Urothelium cell line (cell line): Measurements from ENCODE around the gene BRD3OS.

ENCODE experiments used
- DNase-seq: peaks from one replicate; pipeline ENCODE4 v3.0.0; 2011; ENCODE audit warnings: low spot score, mixed read lengths
- FAIRE-seq: peaks from 2 replicates; lab custom pipeline; 2011; peaks lifted over from hg19 to GRCh38; lab: Jason Lieb, UNC

The BRD3OS gene

DNA sequence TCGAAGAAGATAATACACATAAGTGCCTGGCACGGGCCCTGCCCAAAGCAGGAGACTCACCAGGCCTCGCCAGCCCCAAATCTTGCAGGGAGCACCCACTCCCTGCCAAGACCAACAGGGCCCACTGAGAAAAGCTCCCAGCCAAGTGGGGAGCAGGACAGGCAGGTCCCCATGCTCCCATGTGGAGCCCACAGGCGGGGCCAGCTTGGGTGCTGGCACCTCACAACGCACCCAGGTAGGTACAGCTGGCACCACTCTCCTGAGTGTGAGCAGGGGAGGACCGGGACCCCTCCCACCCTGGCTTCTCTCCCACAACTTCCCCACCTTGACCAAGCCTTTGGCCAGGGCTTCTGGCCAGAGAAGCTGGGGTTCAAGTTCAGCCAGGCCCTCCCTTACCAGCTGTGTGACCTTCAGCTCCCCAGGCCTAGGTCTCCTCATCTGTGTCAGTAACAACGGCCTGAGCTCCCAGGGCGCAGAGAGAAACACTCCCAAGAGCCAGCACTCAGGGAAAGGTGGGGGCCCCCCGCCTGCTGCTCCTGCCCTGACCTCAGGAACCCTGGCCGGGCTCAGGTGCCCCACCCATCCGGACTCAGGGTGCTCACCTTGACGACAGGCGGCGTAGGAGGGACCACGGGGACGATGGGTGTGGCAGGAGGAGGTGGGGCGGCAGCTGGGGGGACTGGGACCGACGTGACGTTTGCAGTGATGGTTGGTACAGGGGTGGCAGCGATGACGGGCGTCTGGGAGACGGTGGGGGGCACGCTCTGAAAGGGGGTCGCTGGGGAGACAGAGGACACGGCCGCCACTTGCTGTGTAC, 24.7 kb downstream of the BRD3OS start:
- FAIRE-seq (no peak), DNase-seq (no peak)

DNA sequence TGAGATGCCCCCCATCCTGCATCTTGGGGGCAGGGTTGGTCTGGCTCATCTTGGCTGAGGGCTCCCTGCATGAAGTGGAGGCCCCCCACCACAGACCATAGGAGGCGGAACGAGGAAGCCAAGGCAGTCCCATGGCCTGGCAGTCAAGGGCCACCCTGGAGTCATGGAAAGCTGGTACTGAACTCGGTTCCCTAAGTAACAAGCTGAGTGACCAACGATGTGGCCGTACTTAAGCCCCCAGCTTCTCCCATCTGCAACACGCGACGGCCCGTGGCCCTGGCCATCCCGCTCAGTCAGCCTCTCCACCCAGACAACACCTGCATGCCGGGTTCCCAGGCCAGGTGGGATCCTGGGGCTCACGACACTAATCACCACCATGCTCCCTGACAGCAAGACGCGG, 25.4 kb downstream of the BRD3OS start:
- no peak for FAIRE-seq
- no peak for DNase-seq

DNA sequence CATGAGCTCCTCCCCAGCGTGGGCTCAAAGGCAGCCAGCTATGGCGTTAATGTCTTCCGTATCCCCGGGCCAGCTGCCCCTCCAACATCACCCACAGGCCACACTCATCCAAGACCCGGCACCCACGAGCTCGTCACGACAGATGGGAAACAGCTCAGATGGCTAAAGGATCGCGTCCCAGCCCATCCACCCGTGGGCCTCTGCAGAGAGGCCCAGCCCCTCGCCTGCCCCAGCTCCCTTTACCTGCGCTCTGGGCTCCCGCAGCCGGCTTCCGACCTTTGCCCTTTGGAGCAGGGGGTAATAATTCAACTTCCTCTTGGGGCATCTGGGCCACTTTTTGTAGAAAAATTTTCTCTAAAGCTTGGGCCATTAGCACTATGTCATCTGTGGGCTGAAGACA, 26.0 kb downstream of the BRD3OS start:
- no peak for FAIRE-seq
- no peak for DNase-seq

- FAIRE-seq = no peak
Measured at GRCh38 chr9:134052491-134052890, 27.2 kb downstream of the BRD3OS start.

DNA sequence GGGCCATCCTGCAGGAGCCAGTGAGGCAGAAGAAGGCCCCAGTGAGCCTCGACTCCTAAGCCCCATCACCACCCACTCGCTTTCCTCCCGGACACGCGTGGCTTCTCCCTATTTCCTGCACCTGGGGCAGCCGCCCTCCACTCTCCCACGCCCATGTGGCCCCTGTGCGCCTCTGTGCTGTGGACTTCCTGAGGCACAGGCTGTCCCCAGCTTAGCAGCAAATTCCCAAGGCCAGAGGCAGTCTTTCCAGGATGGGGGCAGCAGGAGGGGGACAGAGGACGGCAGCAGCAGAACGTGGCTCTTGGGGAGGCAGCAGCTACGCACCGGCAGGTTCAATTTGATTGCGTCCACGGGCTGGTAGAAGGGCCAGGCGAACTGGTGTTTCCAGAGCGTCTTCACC, 27.7 kb downstream of the BRD3OS start:
- DNase-seq (no peak), FAIRE-seq (no peak)

More at GRCh38 chr9:134052491-134052890, 27.2 kb downstream of the BRD3OS start:
- no peak for DNase-seq

- FAIRE-seq (no peak), DNase-seq (no peak)
Measured at GRCh38 chr9:134053401-134053871, 28.2 kb downstream of the BRD3OS start.

DNA sequence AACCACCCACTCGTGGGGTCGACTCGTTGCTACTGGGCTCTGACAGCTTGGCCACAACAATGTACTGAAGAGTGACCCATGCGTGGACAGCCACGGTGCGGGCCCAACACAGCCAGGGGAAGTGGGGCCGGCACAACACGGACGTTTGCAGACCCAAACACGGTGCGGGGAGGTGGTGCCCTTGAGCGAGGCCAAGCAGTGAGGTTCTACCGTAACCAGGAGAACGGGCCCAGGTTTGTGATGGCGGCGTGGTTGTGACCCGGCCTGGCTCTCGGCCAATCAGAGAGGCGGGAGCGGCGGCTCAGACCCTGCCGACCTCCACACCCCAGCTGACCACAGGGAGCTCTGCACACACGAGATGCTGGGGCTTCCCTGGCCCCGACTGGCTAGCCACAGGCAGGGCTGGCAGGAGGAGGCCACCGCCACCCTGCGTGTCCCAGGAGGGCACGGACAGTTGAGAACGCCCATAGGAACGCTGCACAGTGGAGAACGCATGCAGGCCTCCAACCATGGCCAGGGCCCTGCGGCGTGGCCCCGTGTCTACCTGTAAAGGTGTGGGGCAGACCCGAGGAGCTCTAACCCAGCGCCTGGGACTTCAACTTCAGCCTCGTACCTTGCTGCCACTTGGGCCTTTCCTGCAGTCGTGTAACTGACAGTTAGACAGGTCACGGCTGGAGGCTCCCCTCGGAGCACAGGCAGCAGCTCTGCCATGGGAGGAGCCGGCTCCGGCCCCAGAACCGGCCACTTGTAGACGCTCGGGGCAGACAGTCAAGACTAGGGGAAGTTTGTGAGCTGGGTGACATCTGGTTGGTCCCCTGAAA, 28.9 kb downstream of the BRD3OS start:
- no peak for DNase-seq
- FAIRE-seq = no peak

- FAIRE-seq (no peak), DNase-seq (no peak)
Measured at GRCh38 chr9:134054891-134055811, 29.9 kb downstream of the BRD3OS start.

GRCh38 chr9:134055981-134056461, 30.7 kb downstream of the BRD3OS start:
- DNase-seq (peak; percentile 29), FAIRE-seq (no peak)

- no peak for FAIRE-seq
- no peak for DNase-seq
Measured at GRCh38 chr9:134056483-134057306, 31.4 kb downstream of the BRD3OS start.

- FAIRE-seq = no peak
Measured at GRCh38 chr9:134057307-134057657, 32.0 kb downstream of the BRD3OS start.

GRCh38 chr9:134057751-134058701, 32.7 kb downstream of the BRD3OS start:
- DNase-seq = no peak
- FAIRE-seq = no peak

More at GRCh38 chr9:134057307-134057657, 32.0 kb downstream of the BRD3OS start:
- no peak for DNase-seq

DNA sequence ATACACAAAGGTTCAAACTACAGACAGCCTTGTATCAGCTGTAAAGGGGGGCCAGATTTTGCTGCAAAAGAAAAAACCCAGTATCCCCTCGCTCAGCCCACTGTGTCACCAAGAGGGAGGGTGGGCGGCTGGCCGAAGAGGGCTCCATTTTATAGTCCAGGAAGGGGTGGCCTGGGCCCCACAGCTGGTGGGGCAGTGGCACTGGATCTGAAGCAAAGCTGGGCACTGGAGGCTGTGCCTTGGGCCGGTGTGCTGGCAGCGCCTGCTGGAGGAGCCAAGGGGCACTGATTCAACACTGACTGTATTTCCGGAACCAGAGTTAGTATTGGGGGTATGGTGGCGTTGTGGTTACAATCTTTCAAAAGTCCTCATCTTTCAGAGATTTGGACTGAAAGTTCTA, 33.4 kb downstream of the BRD3OS start:
- FAIRE-seq = no peak

DNA sequence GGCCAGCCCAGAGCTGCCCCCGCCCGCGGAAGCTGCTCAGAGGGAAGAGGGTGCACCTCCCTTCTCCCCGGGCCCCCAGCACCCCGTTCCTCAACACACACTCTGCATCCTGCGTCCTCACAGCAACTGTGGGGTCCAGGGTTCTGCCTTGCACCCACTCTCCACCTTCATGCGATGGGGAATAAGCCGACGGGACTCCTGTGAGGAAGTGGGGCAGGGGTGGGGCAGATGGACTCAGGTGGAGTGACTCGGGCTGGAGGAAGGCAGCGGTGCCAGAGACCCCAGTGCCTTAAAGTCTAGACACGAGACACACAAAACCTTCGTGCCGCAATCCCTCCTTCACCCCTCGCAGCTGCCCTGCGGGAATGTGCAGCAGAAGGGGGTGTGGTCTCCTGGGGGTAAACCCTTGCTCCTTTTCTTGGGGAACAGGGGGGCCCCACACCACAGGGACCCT, 33.9 kb downstream of the BRD3OS start:
- DNase-seq (no peak), FAIRE-seq (no peak)

More for the DNA sequence above, 33.4 kb downstream of the BRD3OS start:
- no peak for DNase-seq

DNA sequence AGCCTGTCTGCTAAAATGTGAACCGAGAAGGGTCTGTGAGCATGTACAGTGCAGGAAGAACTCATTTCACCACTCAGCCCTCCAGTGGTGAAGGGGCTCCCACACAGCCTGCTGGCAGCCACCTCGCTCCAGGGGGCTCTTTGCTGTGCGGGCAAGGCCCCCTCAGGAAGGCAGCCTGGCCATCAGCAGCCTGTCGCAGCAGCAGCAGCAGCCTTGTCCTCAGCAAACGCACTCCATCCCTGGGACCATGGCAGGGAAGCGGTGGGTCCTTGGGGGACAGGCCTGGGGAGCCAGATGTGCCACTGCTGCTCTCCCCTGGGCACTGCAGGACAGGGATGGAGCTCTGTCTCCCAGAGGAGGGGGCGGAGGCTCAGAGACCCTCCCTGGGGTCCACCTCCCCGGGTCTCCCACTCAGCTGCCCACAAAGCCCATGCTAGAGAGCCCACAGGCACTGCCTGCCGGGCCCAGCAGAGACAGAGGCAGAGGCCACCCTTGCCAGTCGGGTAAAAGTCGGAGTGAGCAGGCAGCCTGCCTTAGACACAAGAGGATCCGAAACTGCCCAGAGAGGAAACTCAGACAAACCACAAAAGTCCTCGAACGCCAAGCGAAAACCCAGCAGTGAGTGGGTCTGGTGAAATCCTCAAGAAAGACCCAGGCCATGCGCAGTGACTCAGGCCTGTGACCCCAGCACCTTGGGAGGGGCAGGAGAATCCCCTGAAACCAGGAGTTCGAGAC, 34.5 kb downstream of the BRD3OS start:
- FAIRE-seq (no peak), DNase-seq (no peak)

- no peak for DNase-seq
- no peak for FAIRE-seq
Measured at GRCh38 chr9:134060546-134060945, 35.3 kb downstream of the BRD3OS start.

- FAIRE-seq (no peak), DNase-seq (no peak)
Measured at GRCh38 chr9:134061019-134061687, 35.9 kb downstream of the BRD3OS start.
